OCI-M1 (cell line): ENCODE data around the gene SEMA3G.

ENCODE experiments used
- DNase-seq: peaks from one replicate; lab custom pipeline; 2025; lab: John Stamatoyannopoulos, UW

The SEMA3G gene

DNA sequence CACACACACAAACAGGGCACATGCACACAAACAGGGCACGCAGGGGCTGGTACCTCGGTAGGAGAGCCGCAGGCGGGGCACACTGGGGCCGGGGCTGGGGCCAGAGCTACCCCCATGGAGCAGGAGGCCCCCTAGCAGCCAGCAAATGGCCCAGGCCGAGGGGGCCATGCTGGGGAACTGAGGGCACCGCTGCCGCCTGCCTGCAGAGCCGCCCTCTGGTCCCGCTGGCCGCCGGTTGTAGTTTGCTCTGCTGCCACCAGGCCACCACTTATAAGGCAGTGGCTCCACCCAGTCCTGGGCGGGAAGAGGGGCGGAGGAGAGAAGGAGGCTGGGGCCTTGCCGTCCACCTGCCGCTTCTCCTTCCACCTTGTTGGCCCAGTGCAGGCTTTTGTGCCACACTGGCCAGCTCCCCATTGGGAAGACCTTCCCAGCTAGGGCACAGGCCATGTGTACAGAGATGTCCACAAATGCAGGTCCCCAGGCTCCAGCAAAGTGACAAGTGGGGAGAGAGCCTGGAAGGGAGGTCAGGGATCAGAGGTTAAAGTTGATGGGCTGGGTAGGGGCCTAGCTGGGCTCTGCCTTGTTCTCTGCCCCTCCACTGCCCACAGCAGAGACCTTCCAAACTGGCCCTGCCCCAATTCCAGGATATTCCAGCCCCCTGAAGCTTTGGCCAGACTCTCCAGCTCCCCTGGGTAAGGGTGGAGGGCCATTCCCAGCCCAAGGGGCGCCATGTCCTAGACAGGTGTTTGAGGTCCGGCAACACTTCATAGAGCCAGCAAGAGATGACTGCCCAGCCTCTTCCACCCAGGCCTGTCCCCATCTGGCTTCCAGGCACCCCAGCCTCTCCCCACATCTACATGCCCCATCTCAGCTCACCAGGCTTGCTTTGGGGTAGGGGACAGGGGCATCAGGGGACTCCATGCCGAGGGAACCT, at the start of gene SEMA3G:
Gene SEMA3G (minus strand): TSS at position 244 of the 934 bp plus-strand sequence. CDS start 76 bp downstream, at position 168.
- DNase-seq = peak; percentile 83

DNA sequence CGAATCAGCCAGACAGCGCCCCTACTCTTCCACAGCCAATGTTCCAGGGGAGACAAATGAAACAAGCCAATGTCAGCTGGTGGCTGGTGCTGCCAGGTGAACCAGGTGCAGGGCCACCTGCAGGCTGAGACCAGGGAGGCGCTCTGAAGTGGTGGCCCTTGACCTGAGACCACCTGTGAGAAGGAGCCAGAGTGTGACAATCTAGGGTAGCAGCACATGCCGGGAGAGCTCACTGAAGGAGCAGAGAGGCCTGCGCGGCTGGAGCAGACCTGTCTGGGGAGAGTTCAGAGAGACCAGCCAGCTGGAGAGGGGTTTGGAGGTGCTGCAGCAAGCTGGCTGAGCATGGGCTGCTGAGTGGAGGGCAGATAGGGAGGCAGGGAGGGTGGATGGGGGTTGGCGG, 49.5 kb upstream of the SEMA3G start:
- DNase-seq = no peak

DNA sequence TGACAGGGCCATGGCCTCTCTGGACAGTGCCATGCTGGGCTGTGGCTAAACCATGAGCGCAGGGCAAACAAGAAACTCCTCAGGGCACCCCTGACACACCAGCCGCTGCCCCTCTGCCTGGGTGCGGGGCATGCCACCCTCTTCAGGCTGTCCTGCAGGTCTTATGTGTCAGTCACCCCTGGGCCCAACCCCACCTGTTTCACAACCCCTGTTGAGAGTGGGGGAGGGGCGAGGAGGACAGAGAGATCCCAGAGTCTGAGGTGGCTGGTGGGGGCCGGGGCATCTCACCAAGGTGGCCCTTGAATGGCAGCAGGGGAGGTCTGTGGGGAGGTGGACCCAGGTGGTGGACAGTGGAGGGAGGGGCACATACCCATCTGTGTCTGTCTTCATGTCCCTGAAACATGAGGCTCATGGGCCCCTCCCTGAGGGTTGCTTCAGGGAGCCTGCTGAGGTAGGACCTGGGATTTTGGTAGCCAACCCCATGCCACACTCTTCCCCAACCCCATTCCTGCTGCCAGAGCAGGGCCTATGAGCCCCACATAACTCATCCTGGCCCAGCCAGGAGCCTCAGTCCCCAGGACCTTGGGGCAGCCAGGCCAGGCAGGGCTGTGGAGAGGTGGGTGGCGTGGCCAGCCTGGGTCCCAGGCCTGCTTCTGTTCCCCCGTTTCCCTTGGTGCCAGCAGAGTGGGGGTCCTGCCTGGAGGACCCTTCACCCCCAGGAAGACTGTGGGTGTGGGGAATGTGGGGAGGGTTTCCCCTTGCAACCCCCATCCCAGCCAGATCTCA, 48.5 kb upstream of the SEMA3G start:
- no peak for DNase-seq

DNA sequence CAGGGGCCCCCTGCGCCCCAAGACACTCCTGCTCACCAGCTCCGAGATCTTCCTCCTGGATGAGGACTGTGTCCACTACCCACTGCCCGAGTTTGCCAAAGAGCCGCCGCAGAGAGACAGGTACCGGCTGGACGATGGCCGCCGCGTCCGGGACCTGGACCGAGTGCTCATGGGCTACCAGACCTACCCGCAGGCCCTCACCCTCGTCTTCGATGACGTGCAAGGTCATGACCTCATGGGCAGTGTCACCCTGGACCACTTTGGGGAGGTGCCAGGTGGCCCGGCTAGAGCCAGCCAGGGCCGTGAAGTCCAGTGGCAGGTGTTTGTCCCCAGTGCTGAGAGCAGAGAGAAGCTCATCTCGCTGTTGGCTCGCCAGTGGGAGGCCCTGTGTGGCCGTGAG, 47.2 kb upstream of the SEMA3G start:
- no peak for DNase-seq

DNA sequence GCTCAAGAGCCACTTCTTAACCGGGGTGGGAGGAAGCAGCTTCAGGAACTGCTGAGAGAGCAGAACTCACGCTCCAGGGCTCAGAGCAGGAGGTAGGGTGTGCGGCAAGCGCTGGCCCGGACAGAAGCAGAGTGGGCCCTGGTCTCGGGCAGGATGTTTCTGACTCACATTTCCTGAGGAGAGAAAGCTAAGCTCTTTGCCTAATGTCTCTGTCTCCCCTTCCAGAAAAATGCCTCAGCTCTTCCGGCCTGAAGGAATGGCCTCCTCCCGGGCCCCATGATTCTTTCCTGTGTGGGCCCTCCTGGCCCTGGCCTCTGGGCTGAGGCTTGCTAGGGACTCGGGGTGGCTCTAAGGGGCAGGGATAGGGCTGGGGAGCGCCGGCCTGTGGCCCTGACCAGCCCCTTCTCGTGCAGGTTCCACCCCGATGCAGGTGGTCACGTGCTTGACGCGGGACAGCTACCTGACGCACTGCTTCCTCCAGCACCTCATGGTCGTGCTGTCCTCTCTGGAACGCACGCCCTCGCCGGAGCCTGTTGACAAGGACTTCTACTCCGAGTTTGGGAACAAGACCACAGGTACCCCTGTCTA, 46.1 kb upstream of the SEMA3G start:
- no peak for DNase-seq

DNA sequence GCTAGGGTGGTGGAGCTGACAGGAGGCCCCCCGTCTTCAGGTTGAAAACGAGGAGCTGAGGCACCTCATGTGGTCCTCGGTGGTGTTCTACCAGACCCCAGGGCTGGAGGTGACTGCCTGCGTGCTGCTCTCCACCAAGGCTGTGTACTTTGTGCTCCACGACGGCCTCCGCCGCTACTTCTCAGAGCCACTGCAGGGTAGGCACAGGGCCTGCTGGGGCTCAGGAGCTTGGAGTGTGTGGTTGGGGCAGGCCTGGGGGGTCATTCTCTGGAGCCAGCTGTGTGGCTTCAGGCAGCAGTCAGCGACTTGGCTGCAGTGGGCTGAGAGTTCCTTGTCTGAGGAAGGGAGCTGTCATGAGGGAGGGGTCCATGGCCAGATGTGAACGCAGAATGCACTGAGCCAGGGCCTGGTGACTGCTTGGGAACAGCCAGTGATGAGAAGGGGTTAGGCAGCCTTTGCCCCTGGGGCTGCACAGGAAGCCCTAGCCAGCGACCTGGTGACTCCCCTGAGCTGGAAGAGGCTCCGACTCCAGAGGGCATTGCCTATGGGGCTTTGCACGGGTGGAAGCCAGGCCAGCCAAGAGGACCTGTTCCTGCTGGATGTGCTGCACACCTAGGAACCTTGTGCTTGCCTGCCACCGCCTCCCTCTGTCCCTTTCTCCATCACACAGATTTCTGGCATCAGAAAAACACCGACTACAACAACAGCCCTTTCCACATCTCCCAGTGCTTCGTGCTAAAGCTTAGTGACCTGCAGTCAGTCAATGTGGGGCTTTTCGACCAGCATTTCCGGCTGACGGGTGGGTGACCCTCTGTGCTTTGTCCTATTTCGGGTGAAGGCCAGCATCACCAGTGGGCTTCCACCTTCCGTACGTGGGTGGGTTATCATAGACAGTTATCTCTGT, 45.4 kb upstream of the SEMA3G start:
- no peak for DNase-seq

DNA sequence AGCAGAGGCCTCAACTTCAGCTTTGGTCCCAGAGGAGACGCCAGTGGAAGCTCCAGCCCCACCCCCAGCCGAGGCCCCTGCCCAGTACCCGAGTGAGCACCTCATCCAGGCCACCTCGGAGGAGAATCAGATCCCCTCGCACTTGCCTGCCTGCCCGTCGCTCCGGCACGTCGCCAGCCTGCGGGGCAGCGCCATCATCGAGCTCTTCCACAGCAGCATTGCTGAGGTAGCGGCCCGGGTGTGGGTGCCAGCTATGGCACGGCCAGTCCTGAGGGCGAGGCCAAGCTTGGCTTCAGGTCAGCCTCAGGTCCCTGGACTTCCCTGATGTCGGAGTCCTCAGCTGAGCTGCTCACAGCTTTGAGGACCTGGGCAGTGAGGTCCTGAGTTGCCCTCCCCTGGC, 44.5 kb upstream of the SEMA3G start:
- DNase-seq = no peak

DNA sequence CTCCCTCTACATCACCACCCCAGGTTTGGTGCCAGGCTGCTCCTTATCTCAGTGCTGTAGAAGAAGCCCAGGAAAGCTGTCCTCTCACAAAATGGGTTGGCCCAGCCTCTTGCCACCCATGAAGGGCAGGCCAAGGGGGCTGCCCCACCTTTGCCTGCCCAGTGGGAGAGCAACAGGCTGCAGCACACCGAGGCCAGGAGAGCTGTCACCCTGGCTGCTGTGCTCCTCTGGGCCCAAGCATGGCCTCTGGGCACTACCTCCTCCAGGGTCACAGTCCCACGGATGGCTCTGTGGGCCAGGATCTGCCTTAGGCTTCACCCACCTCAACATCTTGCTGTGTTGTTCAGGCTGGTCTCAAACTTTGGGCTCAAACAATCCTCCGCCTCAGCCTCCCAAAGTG, 43.8 kb upstream of the SEMA3G start:
- DNase-seq = no peak

DNA sequence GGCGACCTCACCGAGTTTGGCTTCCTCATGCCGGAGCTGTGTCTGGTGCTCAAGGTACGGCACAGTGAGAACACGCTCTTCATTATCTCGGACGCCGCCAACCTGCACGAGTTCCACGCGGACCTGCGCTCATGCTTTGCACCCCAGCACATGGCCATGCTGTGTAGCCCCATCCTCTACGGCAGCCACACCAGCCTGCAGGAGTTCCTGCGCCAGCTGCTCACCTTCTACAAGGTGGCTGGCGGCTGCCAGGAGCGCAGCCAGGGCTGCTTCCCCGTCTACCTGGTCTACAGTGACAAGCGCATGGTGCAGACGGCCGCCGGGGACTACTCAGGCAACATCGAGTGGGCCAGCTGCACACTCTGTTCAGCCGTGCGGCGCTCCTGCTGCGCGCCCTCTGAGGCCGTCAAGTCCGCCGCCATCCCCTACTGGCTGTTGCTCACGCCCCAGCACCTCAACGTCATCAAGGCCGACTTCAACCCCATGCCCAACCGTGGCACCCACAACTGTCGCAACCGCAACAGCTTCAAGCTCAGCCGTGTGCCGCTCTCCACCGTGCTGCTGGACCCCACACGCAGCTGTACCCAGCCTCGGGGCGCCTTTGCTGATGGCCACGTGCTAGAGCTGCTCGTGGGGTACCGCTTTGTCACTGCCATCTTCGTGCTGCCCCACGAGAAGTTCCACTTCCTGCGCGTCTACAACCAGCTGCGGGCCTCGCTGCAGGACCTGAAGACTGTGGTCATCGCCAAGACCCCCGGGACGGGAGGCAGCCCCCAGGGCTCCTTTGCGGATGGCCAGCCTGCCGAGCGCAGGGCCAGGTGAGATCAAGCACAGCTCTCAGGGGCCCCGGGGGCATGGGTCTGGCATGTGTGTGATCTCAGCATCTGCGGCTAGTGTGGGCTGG, 43.1 kb upstream of the SEMA3G start:
- DNase-seq = no peak

DNA sequence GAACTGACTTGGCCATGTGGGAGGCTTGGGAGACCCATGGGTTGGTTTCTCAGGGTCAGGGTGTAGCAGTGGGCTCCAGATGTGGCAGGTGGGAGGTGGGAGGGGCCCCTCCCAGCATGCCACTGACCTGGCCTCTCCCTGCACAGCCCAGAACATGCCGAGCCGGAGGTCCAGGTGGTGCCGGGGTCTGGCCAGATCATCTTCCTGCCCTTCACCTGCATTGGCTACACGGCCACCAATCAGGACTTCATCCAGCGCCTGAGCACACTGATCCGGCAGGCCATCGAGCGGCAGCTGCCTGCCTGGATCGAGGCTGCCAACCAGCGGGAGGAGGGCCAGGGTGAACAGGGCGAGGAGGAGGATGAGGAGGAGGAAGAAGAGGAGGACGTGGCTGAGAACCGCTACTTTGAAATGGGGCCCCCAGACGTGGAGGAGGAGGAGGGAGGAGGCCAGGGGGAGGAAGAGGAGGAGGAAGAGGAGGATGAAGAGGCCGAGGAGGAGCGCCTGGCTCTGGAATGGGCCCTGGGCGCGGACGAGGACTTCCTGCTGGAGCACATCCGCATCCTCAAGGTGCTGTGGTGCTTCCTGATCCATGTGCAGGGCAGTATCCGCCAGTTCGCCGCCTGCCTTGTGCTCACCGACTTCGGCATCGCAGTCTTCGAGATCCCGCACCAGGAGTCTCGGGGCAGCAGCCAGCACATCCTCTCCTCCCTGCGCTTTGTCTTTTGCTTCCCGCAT, 42.3 kb upstream of the SEMA3G start:
- DNase-seq = no peak

DNA sequence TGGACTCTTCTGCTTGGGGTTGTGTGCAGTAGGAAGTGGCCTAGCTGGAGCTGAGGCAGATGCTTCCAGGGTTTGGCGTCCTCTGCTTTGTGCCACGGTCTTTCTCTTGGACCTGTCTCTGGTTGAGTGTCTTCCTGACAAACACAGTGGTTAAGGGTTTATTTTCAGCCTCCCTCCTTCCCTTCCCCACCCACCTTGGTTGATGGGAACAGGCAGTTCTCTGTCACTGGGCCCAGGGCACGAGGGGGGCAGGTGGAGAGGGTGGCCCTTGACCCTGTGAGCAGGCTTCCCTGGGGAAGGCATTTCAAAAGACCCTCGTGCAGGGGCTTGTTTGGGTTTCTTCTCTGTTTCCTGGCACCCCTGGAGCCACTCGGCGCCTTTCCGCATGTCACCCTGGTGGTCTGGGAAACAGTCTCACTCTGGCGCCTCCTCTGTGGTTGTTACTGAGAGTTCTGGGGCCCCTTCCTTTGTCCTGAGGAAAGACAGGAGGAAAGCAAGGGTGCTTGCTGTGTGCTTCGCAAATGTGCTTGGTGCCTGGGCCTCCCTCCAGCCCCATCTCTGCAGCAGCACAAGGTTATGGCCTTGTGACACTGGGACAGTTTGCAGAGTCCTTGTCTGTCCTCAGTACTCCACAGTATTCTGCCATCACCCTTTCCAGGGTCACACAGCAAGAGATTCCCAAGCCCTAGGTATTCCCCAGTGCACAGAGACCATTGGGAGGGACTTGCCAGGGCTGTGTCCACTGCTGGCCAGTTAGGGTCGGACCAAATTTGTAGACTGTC, 40.0 kb upstream of the SEMA3G start:
- DNase-seq = no peak

DNA sequence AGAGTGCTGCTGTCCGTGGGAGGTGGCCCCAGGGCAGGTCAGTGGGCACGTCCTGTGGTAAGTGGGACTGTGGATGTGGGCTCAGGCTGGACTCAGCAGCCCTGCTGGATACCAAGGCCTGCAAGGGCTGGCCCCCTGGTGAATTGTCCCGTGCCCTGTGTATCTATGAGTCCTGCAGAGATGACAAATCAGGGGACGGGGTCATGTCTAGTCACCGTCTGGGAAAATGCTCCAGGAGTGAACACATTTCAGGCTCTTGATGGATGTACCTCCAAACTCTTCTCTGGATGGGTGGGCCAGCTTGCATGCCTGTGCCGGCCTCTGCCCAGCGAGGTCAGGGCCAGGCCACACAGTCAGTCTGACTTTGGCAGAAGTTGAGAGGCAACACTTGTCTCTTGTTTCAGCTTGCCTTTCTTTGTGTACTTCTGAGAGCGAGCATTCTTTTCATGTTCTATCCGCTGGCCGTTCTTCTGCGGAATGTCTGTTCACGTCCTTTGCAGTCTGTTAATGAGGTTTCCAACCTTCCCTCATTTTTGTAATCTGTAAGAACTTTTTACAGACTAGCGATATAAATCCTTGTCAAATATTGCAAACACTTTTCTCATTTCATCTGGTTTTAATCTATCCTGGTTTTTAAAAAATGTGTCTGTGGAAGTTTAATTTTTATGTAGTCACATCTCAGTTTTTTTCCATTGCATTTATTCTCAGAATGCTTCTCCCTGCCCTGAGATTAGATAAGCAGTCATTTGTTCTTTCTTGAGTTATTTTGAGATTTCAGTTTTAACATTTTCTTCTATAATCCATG, 38.9 kb upstream of the SEMA3G start:
- DNase-seq = no peak

DNA sequence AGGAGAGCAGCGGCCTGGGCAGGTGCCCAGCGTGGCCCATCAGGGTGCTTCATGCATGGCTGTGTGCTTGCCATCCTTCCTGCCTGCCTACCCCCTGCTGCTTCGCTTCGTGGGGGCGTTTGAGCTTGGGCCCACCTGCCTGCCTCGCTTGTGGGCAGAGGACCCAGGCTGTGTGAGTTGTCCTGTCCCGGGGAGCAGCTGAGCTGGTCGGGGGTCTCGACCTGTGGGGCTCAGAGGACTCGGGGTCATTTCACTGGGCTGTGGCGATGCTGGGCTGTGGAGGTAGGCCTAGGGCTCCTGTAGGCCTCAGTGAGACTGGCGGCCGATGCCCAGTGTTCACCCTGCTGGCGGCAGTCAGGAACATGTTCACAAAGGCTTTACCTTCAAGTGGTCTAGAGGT, 38.2 kb upstream of the SEMA3G start:
- DNase-seq = no peak

DNA sequence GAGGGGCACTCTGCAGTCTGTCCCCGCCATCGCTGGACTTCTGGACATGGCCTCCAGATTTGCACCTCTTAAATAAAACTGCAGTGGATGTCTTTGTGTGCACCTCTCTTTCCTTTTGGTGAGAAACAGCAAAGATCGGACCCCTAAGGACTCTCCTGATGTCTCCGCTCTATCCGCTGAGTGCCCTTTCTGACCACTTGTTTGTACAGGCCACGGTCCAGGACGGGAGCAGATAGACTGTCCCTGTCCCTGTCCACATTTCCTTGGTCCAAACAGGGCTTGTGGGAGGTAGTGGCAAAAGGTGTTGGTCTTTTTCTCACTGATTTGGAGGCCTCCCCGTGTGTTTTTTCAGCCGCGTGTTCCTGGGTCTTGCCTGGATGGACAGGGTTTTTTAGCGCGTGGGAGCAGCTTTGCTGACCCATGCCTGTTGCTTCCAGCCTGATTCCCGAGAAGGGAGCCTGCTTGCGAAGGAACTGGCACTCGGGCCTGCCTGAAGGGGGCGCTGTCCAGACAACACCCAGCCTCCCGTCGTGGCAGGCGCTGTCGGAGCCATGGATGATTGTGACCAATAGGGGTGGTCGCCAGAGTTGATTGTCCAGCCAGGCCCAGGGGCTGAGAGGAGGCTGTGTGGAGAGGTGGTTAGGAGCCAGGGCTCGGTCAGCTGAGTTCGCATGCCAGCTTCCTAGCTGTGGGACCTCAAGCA, 37.1 kb upstream of the SEMA3G start:
- peak; percentile 13 for DNase-seq

DNA sequence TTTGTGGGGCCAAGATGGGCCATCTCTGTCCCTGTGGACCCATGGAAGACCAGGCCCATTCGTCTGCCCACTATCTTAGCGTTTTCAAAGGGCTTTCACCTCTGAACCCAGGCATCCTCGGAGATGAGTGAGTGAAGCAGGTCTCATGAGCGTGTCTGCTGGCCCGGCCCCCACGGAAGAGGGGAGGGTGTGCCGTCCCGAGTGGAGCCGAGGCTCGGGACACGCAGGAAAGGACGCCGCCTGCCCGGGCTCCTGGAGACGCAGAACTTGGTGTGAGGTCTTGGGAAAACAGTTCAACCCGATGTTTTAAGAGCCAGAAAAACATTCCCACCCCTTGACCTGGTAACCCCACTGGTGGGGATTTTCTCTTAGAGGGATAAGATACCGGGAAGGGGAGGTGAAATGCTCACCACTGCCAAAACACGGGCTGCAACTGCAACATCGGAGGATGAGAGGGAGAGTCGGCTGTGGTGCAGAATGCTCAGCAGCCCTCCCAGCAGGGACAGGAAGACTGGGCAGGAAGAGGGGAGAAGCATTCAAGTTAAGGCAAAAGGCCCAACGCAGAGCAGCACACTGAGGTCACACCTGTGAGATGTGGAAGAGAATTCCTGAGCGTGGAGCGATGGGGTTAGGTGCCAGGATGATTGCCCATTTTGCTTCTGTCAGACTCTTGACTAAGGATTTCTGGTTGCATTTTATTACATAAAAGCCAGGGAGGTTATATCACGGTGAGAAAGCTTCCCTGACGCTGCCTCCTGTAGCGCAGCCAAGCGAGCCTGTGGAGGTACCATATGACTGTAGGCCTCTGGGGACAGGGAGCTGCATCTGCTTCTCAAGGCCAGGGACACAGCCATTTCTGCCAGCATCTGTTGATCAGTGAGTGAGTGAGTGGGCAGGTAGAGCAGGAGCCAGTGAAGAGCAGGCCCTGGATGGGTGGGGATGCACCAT, 36.1 kb upstream of the SEMA3G start:
- DNase-seq = no peak

DNA sequence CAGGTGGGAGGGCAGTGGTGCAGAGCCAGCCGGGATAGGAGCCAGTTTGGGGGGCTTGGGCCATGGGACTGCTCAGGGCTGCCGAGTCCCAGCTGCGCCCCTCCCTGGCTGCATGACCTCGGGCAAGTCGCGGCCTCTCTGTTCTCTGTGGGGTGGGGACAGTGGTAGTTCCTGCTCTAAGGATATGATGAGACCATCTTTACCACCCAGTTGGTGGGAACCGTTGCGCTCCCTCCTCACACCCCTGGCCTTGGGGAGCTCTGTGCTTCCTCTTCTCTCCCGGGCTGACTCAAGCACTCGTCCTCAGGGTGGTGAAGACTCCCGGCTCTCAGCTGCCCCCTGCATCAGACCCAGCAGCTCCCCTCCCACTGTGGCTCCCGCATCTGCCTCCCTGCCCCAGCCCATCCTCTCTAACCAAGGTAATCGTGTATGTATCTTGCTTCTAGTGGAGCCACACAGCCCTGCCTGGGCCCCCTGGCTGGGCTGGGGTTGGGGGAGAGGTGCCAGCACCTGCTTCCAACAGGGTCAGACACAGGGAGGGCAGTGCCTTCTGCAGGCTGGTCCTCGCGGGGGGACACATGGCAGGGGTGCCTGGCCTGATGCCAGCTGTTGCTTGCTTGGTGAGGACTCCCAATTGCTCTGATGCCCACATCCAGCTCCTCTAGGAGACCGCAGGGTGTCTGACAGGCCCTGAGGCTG, 35.1 kb upstream of the SEMA3G start:
- no peak for DNase-seq
